Ectodermal cell (in vitro differentiated cells): ENCODE measurements around the gene DTD1.

Source experiments
- H3K27ac ChIP-seq: 2 replicates; pipeline ENCODE4 v1.7.0; 2013; ENCODE audit warnings: mild to moderate bottlenecking, low read depth, low read length; ENCODE audit not compliant: insufficient read depth, poor library complexity, severe bottlenecking
- H3K27me3 ChIP-seq: 2 replicates; pipeline ENCODE4 v1.7.0; 2013; ENCODE audit warnings: mild to moderate bottlenecking, low read length; ENCODE audit not compliant: insufficient read depth, control insufficient read depth, poor library complexity, severe bottlenecking
- H3K36me3 ChIP-seq: one replicate; pipeline ENCODE4 v1.7.0; 2013; ENCODE audit warnings: low read length; ENCODE audit not compliant: control insufficient read depth, insufficient read depth
- H3K4me1 ChIP-seq: one replicate; pipeline ENCODE4 v1.7.0; 2013; ENCODE audit warnings: low read length; ENCODE audit not compliant: control insufficient read depth, insufficient read depth
- H3K4me3 ChIP-seq: 2 replicates; pipeline ENCODE4 v1.7.0; 2013; ENCODE audit warnings: low read depth, low read length, control low read depth; ENCODE audit not compliant: insufficient read depth
- H3K9me3 ChIP-seq: 2 replicates; pipeline ENCODE4 v1.7.0; 2013; ENCODE audit warnings: mild to moderate bottlenecking, low read length, moderate library complexity; ENCODE audit not compliant: control insufficient read depth
- WGBS, 2 experiments: methylation state at CpG; one replicate each; pipeline ENCODE4 v1.1.7; 2013; ENCODE audit warnings: missing lambda C conversion rate in 2 of 2; 5-methylcytosine and 5-hydroxymethylcytosine counted together

Gene DTD1

DNA sequence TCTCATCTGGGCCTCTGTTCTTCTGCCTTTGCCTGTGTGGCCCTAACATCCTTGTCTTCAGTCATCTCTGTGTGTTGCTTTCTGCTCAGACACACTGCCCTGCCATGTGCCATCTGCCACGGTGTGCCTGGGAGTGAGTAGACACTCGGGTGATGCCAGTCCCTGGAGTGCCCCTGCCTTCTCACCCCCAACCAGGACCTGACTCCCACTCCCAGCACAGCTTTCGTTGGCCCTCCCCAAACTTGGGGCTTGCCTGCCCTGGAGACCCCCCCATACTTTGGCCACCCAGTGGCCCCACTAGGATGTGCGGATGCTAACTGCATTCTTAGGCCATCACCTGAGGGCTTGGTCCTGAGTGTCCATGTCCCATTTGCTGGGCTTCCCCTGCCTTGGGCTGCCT lies 149.3 kb downstream of the DTD1 start:
- Histone ChIP-seq H3K27me3 (no peaks in the 10 kb centered on the region), H3K27ac (no peak overlapping the region), H3K4me1 (peaks cover 3% of the 10 kb centered on the region), H3K9me3 (no peaks in the 10 kb centered on the region), H3K36me3 (no peaks in the 10 kb centered on the region), H3K4me3 (no peak overlapping the region)
- WGBS, 2 experiments: 94 to 95% methylated on average over 4 of the region's 4 CpGs

DNA sequence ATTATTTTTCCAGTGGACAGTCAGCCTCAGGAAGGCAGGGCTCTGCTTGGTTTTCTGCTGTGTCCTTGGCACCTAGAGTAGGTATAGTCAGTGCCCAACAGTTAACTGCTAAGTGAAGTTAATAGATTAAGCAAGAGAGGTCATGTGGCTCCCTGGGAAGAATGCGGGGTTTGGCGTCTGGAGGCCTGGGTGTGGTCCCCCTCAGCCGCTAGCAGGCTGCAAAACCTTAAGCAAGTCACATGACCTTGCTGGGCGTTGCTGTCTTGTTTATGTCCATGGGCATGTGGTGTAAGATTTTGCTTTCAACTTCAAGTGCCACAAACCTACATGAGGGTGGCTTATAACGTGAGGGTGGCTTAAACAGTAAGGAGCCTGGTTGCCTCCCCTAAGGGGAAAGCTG lies 150.2 kb downstream of the DTD1 start:
- 91 to 94% methylated on average over 5 of the region's 5 CpGs for WGBS, 2 experiments
- Histone ChIP-seq H3K9me3 (no peaks in the 10 kb centered on the region), H3K36me3 (no peaks in the 10 kb centered on the region), H3K27ac (no peak overlapping the region), H3K4me1 (peaks cover 7% of the 10 kb centered on the region), H3K27me3 (no peaks in the 10 kb centered on the region), H3K4me3 (no peak overlapping the region)

DNA sequence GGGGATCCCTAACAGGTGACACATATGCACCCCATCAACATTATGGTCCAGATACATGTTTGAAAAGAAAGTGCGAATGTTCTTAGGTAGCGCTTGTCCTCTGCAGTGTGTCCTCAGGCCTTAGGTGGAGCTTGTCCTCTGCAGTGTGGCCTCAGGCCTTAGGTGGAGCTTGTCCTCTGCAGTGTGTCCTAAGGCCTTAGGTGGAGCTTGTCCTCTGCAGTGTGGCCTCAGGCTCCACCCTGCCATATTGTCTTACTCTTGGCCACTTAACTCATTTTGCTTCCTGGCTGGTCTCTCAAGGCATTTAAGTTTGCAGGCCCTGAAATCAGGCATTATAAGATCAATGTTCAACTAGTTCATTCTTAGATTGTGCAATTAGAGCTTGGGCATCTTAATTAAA lies 151.0 kb downstream of the DTD1 start:
- no peak overlapping the region for H3K27ac ChIP-seq
- no peaks in the 10 kb centered on the region for H3K9me3 ChIP-seq
- no peak overlapping the region for H3K4me3 ChIP-seq
- no peaks in the 10 kb centered on the region for H3K27me3 ChIP-seq
- WGBS, 2 experiments: 97 to 99% methylated on average over 2 of the region's 2 CpGs
- H3K4me1 ChIP-seq: peaks cover 7% of the 10 kb centered on the region
- H3K36me3 ChIP-seq: no peaks in the 10 kb centered on the region

DNA sequence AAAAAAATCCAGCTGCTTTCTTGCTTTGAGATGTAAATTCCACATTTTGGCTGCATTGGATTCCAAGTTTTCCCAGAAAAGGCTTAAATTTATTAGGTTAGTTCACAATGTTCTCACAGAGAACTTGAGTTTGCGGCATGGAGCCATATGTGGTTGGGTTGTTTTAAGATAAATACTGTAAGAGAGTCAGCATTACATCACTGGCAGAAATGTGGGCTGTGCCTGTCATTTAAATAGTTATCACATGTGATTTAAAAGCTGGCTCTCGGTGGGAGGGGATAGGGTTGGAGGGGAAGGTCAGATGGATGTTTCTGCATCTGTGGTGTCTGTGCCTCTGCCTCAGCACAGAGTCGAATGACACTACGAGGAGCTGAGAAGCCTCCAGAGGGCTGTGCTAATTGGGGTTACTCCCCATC lies 151.9 kb downstream of the DTD1 start:
- no peaks in the 10 kb centered on the region for H3K27me3 ChIP-seq
- H3K36me3 ChIP-seq: no peaks in the 10 kb centered on the region
- peaks cover 5% of the 10 kb centered on the region for H3K4me1 ChIP-seq
- H3K27ac ChIP-seq: no peak overlapping the region
- H3K9me3 ChIP-seq: no peaks in the 10 kb centered on the region
- 35 to 44% methylated on average over 4 of the region's 4 CpGs for WGBS, 2 experiments
- H3K4me3 ChIP-seq: no peak overlapping the region

DNA sequence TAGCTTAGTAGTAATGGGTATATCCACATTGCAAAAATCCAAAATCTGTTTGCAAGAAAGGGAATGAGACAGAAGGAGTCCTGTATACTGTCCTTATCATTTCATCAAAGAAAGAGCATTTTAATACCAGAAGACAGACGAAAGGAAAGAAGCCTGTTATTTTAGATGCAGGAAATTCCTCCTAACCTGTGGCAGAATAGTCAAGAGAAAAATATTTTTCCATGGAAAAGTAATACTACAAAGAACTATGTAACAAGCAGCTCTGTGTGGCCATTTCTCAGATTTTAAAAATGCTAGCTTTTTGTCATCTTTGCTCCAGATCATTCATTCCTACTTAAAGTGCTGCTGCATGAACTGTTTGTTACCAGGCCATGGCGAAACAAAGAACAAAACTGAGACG lies 152.9 kb downstream of the DTD1 start:
- Histone ChIP-seq H3K4me3 (no peak overlapping the region), H3K9me3 (no peaks in the 10 kb centered on the region), H3K36me3 (no peaks in the 10 kb centered on the region), H3K27me3 (no peaks in the 10 kb centered on the region), H3K4me1 (peaks cover 5% of the 10 kb centered on the region), H3K27ac (no peak overlapping the region)
- 99 to 100% methylated on average over 2 to 3 of the region's 3 CpGs for WGBS, 2 experiments

DNA sequence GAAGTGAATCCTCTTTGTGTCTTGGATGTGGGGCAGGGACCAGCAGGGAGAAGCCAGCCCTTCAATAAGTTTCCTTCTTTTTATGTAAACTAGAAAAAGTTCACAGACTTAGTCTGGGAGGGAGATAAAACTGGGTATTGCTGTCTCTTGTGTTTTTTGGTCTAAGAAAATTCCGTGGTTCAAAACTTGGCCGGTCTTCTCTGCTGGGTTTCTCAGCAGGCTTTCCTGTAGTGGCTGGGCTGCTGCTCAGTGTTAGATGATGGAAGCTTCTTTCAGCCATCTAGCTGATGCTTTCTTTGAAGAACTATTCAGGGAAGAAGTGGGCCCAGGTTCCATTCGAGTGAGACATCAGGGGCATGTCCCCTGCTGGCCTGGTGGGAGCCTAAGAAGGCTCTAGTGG lies 155.0 kb downstream of the DTD1 start:
- H3K27me3 ChIP-seq: no peaks in the 10 kb centered on the region
- H3K4me3 ChIP-seq: no peak overlapping the region
- H3K9me3 ChIP-seq: no peaks in the 10 kb centered on the region
- no peak overlapping the region for H3K27ac ChIP-seq
- no peaks in the 10 kb centered on the region for H3K36me3 ChIP-seq
- WGBS, 2 experiments: 57 to 62% methylated on average over 3 of the region's 3 CpGs
- peaks cover 5% of the 10 kb centered on the region for H3K4me1 ChIP-seq

DNA sequence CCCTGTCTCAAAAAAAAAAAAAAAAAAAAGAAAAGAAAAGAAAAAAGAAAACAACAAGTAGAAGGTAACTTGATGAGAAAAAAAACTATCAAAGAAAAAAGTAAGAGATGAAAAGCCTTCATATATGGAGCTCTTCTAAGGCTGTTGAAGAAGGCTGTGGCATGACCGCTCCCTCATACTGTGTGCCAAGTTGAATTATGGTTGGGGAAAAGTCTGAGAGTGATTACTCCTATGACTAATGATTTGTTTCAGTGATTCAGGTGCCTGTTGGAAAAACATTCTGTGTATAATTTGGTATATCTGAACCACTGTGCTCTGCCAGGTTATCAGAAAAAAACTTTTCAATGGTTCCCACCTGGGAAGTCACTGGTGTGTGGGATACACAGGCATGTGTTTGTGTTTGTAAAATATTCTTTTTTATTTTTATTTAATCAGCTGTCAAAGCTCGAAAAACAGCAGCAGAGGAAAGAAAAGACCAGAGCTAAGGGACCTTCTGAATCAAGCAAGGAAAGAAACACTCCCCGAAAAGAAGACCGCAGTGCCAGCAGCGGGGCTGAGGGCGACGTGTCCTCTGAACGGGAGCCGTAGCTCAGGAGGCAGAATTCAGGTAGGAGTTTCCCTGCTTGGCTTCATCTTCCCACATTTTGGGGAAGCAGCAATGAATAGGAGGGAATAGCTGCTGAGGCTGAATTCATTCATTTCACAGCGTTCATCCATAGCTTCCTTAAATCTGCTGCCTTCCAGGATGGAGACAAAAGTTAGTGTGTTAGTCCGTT lies 156.0 kb downstream of the DTD1 start:
- no peaks in the 10 kb centered on the region for H3K27me3 ChIP-seq
- 95 to 97% methylated on average over 11 of the region's 11 CpGs for WGBS, 2 experiments
- no peaks in the 10 kb centered on the region for H3K9me3 ChIP-seq
- H3K27ac ChIP-seq: no peak overlapping the region
- no peak overlapping the region for H3K4me3 ChIP-seq
- H3K36me3 ChIP-seq: no peaks in the 10 kb centered on the region
- H3K4me1 ChIP-seq: peaks cover 5% of the 10 kb centered on the region

DNA sequence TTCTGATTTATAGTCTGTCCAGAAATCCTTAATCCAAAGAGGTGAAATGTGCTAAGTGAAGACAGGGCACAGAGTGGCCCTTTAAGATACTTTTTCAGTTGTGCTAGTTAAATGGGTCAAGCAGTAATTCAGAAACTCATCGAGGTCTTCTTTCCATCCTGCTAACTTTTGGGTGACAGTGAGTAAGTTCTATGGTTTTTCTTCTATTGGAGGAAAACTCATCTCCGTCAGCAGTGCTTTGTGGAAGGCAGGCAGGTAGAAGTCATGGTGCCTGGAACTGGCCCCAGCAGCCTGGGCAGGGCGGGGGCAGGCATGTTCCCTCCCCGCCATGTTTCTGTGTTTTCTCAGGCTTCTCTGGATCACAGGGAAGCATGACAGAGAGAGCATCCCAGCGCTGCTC lies 159.2 kb downstream of the DTD1 start:
- peaks cover 16% of the 10 kb centered on the region for H3K4me1 ChIP-seq
- no peaks in the 10 kb centered on the region for H3K27me3 ChIP-seq
- no peaks in the 10 kb centered on the region for H3K9me3 ChIP-seq
- no peaks in the 10 kb centered on the region for H3K36me3 ChIP-seq
- H3K4me3 ChIP-seq: no peak overlapping the region
- H3K27ac ChIP-seq: no peak overlapping the region
- 74 to 75% methylated on average over 5 of the region's 5 CpGs for WGBS, 2 experiments

DNA sequence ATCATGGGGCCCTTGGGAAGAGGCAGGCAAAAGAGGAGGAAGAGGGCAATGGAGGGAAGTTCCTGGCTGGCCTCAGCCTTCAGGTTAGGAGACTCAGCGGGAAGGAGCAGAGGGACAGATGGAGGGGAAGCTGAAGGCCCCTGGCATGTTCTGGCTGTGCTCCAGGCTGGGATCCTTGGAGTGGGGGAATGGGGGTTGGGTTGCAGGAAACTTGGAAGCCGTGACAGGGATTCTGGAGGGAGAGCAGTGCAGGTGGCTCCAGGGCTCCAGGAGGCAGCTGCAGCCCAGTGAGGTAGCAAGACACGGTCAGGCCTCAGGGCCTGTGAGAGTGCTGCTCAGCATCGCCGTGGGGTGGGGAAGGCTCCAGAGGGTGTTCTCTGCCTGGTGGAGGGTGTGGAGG lies 161.1 kb downstream of the DTD1 start:
- Histone ChIP-seq H3K4me3 (no peak overlapping the region), H3K27ac (no peak overlapping the region), H3K27me3 (no peaks in the 10 kb centered on the region), H3K36me3 (no peaks in the 10 kb centered on the region), H3K4me1 (peaks cover 12% of the 10 kb centered on the region), H3K9me3 (no peaks in the 10 kb centered on the region)
- WGBS, 2 experiments: 92 to 95% methylated on average over 5 of the region's 5 CpGs

DNA sequence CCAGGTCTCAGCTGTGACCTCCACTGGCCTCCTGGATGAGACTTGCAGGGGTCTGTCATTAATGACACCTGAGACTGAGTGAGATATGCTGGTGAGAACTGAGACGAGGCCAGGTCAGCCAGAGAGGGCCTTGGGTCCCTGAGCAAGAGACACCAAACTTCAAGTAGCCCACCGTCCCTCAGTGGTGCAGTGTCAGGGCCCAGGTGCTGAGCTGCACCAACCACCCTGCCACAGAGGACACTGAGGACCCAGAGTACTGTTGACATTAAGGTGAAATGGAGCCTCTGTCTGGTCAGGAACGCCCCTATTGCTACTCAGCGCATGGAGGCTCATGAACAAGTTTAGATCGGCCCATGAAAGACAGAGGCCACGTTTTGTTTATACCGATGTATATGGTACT lies 161.7 kb downstream of the DTD1 start:
- Histone ChIP-seq H3K4me1 (peaks cover 12% of the 10 kb centered on the region), H3K27ac (no peak overlapping the region), H3K9me3 (no peaks in the 10 kb centered on the region), H3K27me3 (no peaks in the 10 kb centered on the region), H3K4me3 (no peak overlapping the region), H3K36me3 (no peaks in the 10 kb centered on the region)
- WGBS, 2 experiments: 97 to 98% methylated on average over 7 of the region's 7 CpGs
